Measurements from ENCODE around the gene SDK1.

The SDK1 gene

GRCh38 chr7:3488829-3489228, 187.8 kb downstream of the SDK1 start:
- no peak overlapping the region for H3K4me3 ChIP-seq (ENCODE audit: control insufficient read depth, low read depth, low read length)
- DNase-seq (ENCODE audit: low read depth) = no peak

DNA sequence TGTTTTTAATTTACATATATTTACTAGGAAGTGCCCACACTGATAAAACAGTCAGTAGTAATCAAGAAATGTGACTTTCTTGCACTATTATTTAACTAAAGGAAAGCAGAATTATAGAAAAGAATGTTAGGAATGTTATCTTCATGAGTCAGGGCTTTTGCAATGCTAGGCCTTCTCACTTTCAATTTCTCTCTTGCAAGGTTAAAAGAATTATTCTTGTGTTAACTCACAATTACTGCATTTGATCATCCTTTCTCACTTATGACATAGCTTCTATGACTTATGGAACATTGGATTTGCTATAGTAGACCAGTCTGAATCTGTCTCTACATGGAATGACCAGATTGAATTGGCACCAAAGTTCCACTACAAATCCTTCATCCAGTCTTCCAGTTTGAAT, 192.4 kb downstream of the SDK1 start:
- peak; percentile 31 for DNase-seq (ENCODE audit: low read depth)
- no peak for TF ChIP-seq CTCF (conservative IDR thresholded peaks at IDR 0.05; ENCODE audit: control insufficient read depth, insufficient read depth, low read depth, low read length)
- no peak overlapping the region for H3K4me3 ChIP-seq (ENCODE audit: control insufficient read depth, low read depth, low read length)

More at GRCh38 chr7:3488829-3489228, 187.8 kb downstream of the SDK1 start:
- TF ChIP-seq CTCF (conservative IDR thresholded peaks at IDR 0.05; ENCODE audit: control insufficient read depth, insufficient read depth, low read depth, low read length) = no peak

GRCh38 chr7:3494947-3495346, 193.9 kb downstream of the SDK1 start:
- DNase-seq (ENCODE audit: low read depth) = no peak
- H3K4me3 ChIP-seq (ENCODE audit: control insufficient read depth, low read depth, low read length) = no peak overlapping the region
- TF ChIP-seq CTCF (conservative IDR thresholded peaks at IDR 0.05; ENCODE audit: control insufficient read depth, insufficient read depth, low read depth, low read length) = no peak

DNA sequence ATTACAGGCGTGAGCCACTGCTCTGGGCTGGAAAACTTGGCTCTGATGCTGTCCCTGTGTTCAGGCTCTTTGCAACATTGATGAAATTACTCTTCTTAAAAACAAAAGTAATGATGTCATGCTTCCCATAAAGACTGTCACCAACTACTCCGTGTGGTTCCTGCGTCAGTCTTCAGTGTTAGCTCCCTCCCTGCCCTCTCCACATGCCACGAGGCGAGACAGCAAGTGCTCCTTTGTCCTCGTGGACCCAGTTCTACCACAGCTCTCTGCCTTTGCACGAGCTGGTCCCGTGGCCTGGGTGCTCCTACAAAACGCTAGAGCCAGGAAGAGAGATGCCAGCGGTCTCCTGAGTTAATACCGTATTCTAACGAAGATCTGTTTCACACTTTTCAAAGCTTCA, 194.5 kb downstream of the SDK1 start:
- no peak for DNase-seq (ENCODE audit: low read depth)
- no peak overlapping the region for H3K4me3 ChIP-seq (ENCODE audit: control insufficient read depth, low read depth, low read length)
- no peak for TF ChIP-seq CTCF (conservative IDR thresholded peaks at IDR 0.05; ENCODE audit: control insufficient read depth, insufficient read depth, low read depth, low read length)

GRCh38 chr7:3495954-3496353, 194.9 kb downstream of the SDK1 start:
- TF ChIP-seq CTCF (conservative IDR thresholded peaks at IDR 0.05; ENCODE audit: control insufficient read depth, insufficient read depth, low read depth, low read length) = no peak
- DNase-seq (ENCODE audit: low read depth) = no peak
- no peak overlapping the region for H3K4me3 ChIP-seq (ENCODE audit: control insufficient read depth, low read depth, low read length)

DNA sequence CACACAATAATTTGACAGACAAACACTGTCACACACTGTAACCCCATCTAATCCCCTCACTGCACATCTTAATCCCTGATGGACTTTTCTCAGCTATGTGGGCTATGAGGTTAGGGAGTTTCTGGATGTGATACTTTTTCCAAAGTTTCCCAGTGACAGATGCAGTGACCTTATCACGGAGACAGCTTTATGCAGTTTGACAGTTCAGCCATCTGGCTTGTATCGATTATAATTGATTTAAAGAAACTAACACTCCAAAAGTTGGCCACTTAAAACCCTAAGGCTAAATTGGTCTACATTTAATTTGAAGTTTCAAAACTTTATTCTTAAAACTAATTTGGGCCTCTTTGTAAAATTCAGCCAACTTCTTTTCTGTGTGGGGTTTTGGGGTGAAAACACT, 196.7 kb downstream of the SDK1 start:
- no peak for TF ChIP-seq CTCF (conservative IDR thresholded peaks at IDR 0.05; ENCODE audit: control insufficient read depth, insufficient read depth, low read depth, low read length)
- DNase-seq (ENCODE audit: low read depth) = no peak
- no peak overlapping the region for H3K4me3 ChIP-seq (ENCODE audit: control insufficient read depth, low read depth, low read length)

- no peak for TF ChIP-seq CTCF (conservative IDR thresholded peaks at IDR 0.05; ENCODE audit: control insufficient read depth, insufficient read depth, low read depth, low read length)
- DNase-seq (ENCODE audit: low read depth) = no peak
These were observed 200.6 kb downstream of the SDK1 start for GRCh38 chr7:3501671-3502070.

More at GRCh38 chr7:3501671-3502070, 200.6 kb downstream of the SDK1 start:
- no peak overlapping the region for H3K4me3 ChIP-seq (ENCODE audit: control insufficient read depth, low read depth, low read length)

Data from fibroblast of mammary gland (primary cell).